Measurements from ENCODE around the gene SLC34A3.

DNA sequence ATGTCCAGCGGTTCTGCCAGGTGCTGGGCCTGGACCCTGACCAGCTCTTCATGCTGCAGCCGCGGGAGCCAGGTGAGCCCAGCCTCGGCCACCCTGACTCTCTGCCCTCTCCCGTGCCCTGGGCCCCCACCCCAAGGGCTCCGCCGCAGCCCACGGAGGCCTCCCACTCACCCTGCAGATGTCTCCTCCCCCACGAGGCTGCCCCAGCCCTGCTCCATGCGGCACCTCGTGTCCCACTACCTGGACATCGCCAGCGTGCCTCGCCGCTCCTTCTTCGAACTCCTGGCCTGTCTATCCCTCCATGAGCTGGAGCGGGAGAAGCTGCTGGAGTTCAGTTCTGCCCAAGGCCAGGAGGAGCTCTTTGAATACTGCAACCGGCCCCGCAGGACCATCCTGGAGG lies 16.1 kb upstream of the SLC34A3 start:
- TF ChIP-seq FOXM1 (IDR thresholded peaks at IDR 0.05; ENCODE audit: borderline replicate concordance) = no peak
- no peak for TF ChIP-seq ZNF384 (IDR thresholded peaks at IDR 0.05)
- TF ChIP-seq BHLHE40 (IDR thresholded peaks at IDR 0.05; ENCODE audit: borderline replicate concordance) = no peak
- TF ChIP-seq, protein P1, sequence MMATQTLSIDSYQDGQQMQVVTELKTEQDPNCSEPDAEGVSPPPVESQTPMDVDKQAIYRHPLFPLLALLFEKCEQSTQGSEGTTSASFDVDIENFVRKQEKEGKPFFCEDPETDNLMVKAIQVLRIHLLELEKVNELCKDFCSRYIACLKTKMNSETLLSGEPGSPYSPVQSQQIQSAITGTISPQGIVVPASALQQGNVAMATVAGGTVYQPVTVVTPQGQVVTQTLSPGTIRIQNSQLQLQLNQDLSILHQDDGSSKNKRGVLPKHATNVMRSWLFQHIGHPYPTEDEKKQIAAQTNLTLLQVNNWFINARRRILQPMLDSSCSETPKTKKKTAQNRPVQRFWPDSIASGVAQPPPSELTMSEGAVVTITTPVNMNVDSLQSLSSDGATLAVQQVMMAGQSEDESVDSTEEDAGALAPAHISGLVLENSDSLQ (IDR thresholded peaks at IDR 0.05) = no peak
- no peak for TF ChIP-seq FOXA1 (IDR thresholded peaks at IDR 0.05)
- TF ChIP-seq SUZ12 (IDR thresholded peaks at IDR 0.05) = no peak
- no peak for TF ChIP-seq ELF4 (IDR thresholded peaks at IDR 0.05)
- TF ChIP-seq NFRKB (IDR thresholded peaks at IDR 0.05) = no peak
- no peak for TF ChIP-seq CTBP1 (IDR thresholded peaks at IDR 0.05; ENCODE audit: borderline replicate concordance)
- no peak for TF ChIP-seq FOXK2 (IDR thresholded peaks at IDR 0.05)
- TF ChIP-seq TARDBP (IDR thresholded peaks at IDR 0.05) = no peak
- TF ChIP-seq SP1 (IDR thresholded peaks at IDR 0.05) = no peak
- no peak for TF ChIP-seq HDGF (IDR thresholded peaks at IDR 0.05; ENCODE audit: borderline replicate concordance)
- TF ChIP-seq L3MBTL2 (conservative IDR thresholded peaks at IDR 0.05) = no peak
